Measurements from ENCODE around the gene KCNQ4. TPM values are rescaled to one million over a fixed set of nuclear protein-coding genes. Genes with fewer than 3 reads are reported as not detected.

KCNQ4 gene
- polyA plus RNA-seq, 3 donors: 0.13 TPM; not detected in 2

DNA sequence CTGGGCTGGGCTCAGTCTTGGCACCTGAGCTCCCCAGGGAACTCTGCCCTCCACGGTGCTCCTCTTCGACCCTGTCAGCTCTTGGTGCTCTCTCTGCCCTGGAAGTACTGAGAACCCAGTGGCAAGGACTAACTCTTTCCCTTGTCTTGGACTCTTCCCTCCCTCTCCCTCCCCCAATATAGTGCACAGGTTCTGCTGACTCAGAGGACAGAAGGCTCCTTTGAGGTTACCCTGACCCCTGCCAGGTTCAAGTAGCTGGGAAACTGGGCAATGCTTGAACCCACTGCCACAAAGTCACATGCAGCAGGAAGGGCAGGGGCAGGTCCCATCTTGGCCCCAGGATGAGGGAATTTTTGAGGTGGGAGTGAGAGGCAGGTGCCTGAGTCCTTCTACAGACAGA lies 20.3 kb downstream of the KCNQ4 start:
- 100% methylated on average over 2 of the region's 2 CpGs for WGBS (ENCODE audit: insufficient coverage)
- no peak for DNase-seq
- Histone ChIP-seq H3K27ac (ENCODE audit: low read depth in 1 of 2, low read length in 2 of 2) (no peak overlapping the region), H4K20me1 (ENCODE audit: insufficient read depth, low read length) (no peaks in the 10 kb centered on the region), H3K79me2 (ENCODE audit: insufficient read depth, low read length) (no peaks in the 10 kb centered on the region), H3K9me3 (replicated peaks in 1 of 2; ENCODE audit: control insufficient read depth in 1 of 2, insufficient read depth in 1 of 2, low read length in 2 of 2) (no peaks in the 10 kb centered on the region), H3K36me3 (replicated peaks in 1 of 2; ENCODE audit: control insufficient read depth in 1 of 2, insufficient read depth in 2 of 2, low read length in 2 of 2) (no peaks in the 10 kb centered on the region), H3K27me3 (ENCODE audit: control insufficient read depth in 2 of 2, insufficient read depth in 2 of 2, low read length in 2 of 2) (no peaks in the 10 kb centered on the region), H3K4me3 (replicated peaks in 1 of 3; ENCODE audit: low read depth in 2 of 3, low read length in 3 of 3) (no peak overlapping the region), H2AFZ (ENCODE audit: insufficient read depth, low read depth, low read length, poor library complexity, severe bottlenecking) (no peak overlapping the region), H3K9ac (ENCODE audit: insufficient read depth, low read length, poor library complexity, severe bottlenecking) (no peak overlapping the region), H3K4me1 (ENCODE audit: control insufficient read depth in 1 of 2, insufficient read depth in 2 of 2, low read length in 2 of 2) (peaks cover 12 to 17% of the 10 kb centered on the region in 2 donors), H3K4me2 (replicated peaks; ENCODE audit: extremely low read depth, low read length, poor library complexity, severe bottlenecking) (no peak overlapping the region)
- H3K4me3 Mint-ChIP-seq: no peak overlapping the region
- no peaks in the 10 kb centered on the region for H3K9me3 Mint-ChIP-seq
- no peak for TF ChIP-seq CTCF (IDR thresholded peaks at IDR 0.05)
- intact Hi-C loops (cut with micrococcal nuclease): no loop called here
- no peak overlapping the region for H3K27ac Mint-ChIP-seq
- H3K4me1 Mint-ChIP-seq: peaks cover 22% of the 10 kb centered on the region
- H3K27me3 Mint-ChIP-seq (ENCODE audit: low read depth in 3 of 3): peaks cover 13 to 16% (median 15%) of the 10 kb centered on the region in 3 donors
- H3K36me3 Mint-ChIP-seq: no peaks in the 10 kb centered on the region

DNA sequence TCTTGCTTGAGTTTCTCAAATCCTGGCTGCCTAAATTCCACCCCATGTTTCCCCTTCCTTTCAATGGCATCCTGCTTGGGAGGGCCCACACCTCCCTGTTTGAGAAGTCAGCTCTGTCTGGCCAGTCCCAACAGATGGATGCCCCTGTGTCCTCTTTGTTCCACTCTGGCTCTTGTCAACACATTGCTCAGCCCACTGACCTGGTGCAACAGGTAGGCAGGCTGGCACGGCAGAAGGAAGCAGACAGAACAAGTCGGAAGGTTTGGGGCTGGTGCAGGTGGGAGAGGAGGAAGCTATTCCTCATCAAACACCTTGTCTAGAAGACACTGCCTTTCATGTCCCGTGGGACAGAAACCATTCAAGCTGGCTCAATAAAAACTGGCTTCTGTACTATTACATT lies 22.7 kb downstream of the KCNQ4 start:
- H3K27me3 ChIP-seq (ENCODE audit: control insufficient read depth in 2 of 2, insufficient read depth in 2 of 2, low read length in 2 of 2): no peaks in the 10 kb centered on the region
- peaks cover 18 to 26% of the 10 kb centered on the region in 2 donors for H3K4me1 ChIP-seq (ENCODE audit: control insufficient read depth in 1 of 2, insufficient read depth in 2 of 2, low read length in 2 of 2)
- H3K27me3 Mint-ChIP-seq (ENCODE audit: low read depth in 3 of 3): peaks cover 10 to 16% (median 12%) of the 10 kb centered on the region in 3 donors
- H4K20me1 ChIP-seq (ENCODE audit: insufficient read depth, low read length): no peaks in the 10 kb centered on the region
- H3K4me3 ChIP-seq (replicated peaks in 1 of 3; ENCODE audit: low read depth in 2 of 3, low read length in 3 of 3): no peak overlapping the region
- H3K9me3 Mint-ChIP-seq: no peaks in the 10 kb centered on the region
- no peaks in the 10 kb centered on the region for H3K36me3 Mint-ChIP-seq
- H3K27ac ChIP-seq (ENCODE audit: low read depth in 1 of 2, low read length in 2 of 2): no peak overlapping the region
- TF ChIP-seq CTCF (IDR thresholded peaks at IDR 0.05): no peak
- no peaks in the 10 kb centered on the region for H3K9me3 ChIP-seq (replicated peaks in 1 of 2; ENCODE audit: control insufficient read depth in 1 of 2, insufficient read depth in 1 of 2, low read length in 2 of 2)
- WGBS (ENCODE audit: insufficient coverage): no CpG with 5 or more reads among the region's 3 CpGs
- no peak for DNase-seq
- H3K79me2 ChIP-seq (ENCODE audit: insufficient read depth, low read length): no peaks in the 10 kb centered on the region
- no peak overlapping the region for H2AFZ ChIP-seq (ENCODE audit: insufficient read depth, low read depth, low read length, poor library complexity, severe bottlenecking)
- no peak overlapping the region for H3K9ac ChIP-seq (ENCODE audit: insufficient read depth, low read length, poor library complexity, severe bottlenecking)
- H3K27ac Mint-ChIP-seq: no peak overlapping the region
- peaks cover 27% of the 10 kb centered on the region for H3K4me1 Mint-ChIP-seq
- H3K4me2 ChIP-seq (replicated peaks; ENCODE audit: extremely low read depth, low read length, poor library complexity, severe bottlenecking): no peak overlapping the region
- intact Hi-C loops (cut with micrococcal nuclease): no loop called here
- H3K36me3 ChIP-seq (replicated peaks in 1 of 2; ENCODE audit: control insufficient read depth in 1 of 2, insufficient read depth in 2 of 2, low read length in 2 of 2): no peaks in the 10 kb centered on the region
- H3K4me3 Mint-ChIP-seq: no peak overlapping the region

Measured in CD14-positive monocyte (primary cell).